A549 (cell line): ENCODE data around the gene GRIN2C.

Experiments used
- BHLHE40 ChIP-seq: IDR thresholded peaks from 2 replicates; pipeline ENCODE4 v1.6.1; 2012; ENCODE audit warnings: low read depth, low read length, inconsistent platforms
- CEBPB ChIP-seq, 2 experiments: fragments of >200 bp in 1 of 2; sonication (Bioruptor Twin) in 1 of 2; formaldehyde crosslinking in 1 of 2; IDR thresholded peaks; 2 replicates each; pipeline ENCODE4 v1.6.1; 2012 to 2016
- CTCF ChIP-seq: fragments of >200 bp; sonication (Bioruptor Twin); formaldehyde crosslinking; IDR thresholded peaks from 3 replicates; pipeline ENCODE4 v1.5.1; 2016
- EP300 ChIP-seq, 2 experiments: fragments of >200 bp; sonication (Bioruptor Twin); formaldehyde crosslinking; IDR thresholded peaks; 2 replicates in 1 of 2; 3 replicates in 1 of 2; pipeline ENCODE4 v1.6.1; 2016 to 2017
- HDAC2 ChIP-seq: fragments of 200-600 bp; sonication (generic); IDR thresholded peaks from 2 replicates; pipeline ENCODE4 v1.6.1; 2016
- HOXB5 ChIP-seq: fragments of 250-450 bp; sonication (Bioruptor Pico); IDR thresholded peaks from 2 replicates; pipeline ENCODE4 v1.5.0; 2020; ENCODE audit warnings: mild to moderate bottlenecking, moderate library complexity
- JUNB ChIP-seq: fragments of >200 bp; sonication (Bioruptor Twin); formaldehyde crosslinking; IDR thresholded peaks from 2 replicates; pipeline ENCODE4 v1.6.1; 2016
- POLR2A ChIP-seq: IDR thresholded peaks from 2 replicates; pipeline ENCODE4 v1.6.1; 2012; ENCODE audit warnings: mild to moderate bottlenecking, low read length
- RNF2 ChIP-seq: fragments of 200-600 bp; sonication (generic); IDR thresholded peaks from 2 replicates; pipeline ENCODE4 v1.6.1; 2016; ENCODE audit warnings: low read depth, mild to moderate bottlenecking, antibody characterized with exemption, moderate library complexity, borderline replicate concordance

DNA sequence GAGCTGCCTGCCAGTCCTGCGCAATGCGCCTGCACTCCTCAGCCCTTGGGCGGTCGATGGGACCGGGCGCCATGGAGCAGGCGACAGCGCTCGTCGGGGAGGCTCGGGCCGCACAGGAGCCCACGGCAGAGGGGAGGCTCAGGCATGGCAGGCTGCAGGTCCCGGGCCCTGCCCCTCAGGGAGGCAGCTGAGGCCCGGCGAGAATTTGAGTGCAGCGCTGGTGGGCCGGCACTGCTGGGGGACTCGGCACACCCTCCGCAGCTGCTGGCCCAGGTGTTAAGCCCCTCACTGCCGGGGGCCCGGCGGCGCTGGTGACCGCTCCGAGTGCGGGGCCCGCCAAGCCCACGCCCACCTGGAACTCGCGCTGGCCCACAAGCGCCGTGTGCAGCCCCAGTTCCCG is 47.3 kb upstream of the GRIN2C start:
- TF ChIP-seq RNF2 (no peak), HDAC2 (no peak), BHLHE40 (no peak), CTCF (no peak), HOXB5 (CRISPR knock-in tag) (no peak), JUNB (no peak), EP300 (IDR thresholded peaks at IDR 0.05) (no peak), POLR2A (no peak), CEBPB (IDR thresholded peaks at IDR 0.05) (no peak)
